Measurements from ENCODE around the gene IGF2BP2. TPM values are rescaled to one million over a fixed set of nuclear protein-coding genes. Genes with fewer than 3 reads are reported as not detected.
"Not testable (repeated sequence)": the region's sequence is repeated elsewhere in the genome, so short reads cannot be mapped to it uniquely, and the experiment has no call there.

IGF2BP2 gene
- under 1 TPM in 1 of 2 experiments, not detected in 1; 0.09 TPM for total RNA-seq

DNA sequence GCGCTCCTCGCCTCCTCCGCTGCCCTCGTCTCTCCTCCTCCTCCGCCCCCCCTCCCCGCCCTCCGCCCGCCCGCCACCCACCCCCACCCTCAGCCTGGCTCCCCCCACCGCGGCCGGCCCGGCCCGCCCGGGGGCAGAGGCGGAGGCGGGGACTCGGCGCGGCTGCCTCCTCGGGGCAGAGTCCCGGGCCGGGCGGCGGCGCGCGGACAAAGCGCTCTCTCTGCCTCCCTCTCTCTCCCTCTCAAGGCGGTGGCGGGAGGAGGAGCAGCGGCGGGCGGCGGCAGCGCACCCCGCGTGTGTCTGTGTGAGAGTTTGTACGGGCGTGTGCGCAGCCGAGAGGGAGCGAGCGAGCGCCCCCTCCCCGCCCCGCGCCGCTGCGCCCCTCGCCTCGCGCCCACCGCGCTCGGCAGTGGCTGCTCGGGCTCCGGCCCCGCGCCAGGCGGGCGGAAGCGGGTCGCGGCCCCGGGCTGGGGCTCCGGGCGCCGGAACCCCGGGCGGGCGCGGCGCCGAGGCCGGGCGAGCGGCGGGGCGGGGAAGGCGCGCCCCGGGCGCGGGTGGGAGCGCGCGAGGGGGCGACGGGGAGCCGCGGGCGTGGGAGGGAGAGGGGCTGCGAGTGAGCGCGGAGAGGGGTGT is at the start of gene IGF2BP2:
Gene IGF2BP2, minus strand, starts transcription at position 37 of the 633 bp plus-strand sequence. CDS start 82 bp downstream, outside the sequence.
- H3K4me3 Mint-ChIP-seq, result peak within 1 kb of the TSS; percentile 74
- H3K9me3 Mint-ChIP-seq (ENCODE audit: low read depth), result no peaks in the 10 kb centered on the region
- peaks cover 79% of the 10 kb centered on the region for H3K27me3 Mint-ChIP-seq
- ATAC-seq, result peak; percentile 82
- peaks cover 11% of the 10 kb centered on the region for H3K4me1 Mint-ChIP-seq
- CTCF ChIA-PET, result no interaction called here
- H3K27ac Mint-ChIP-seq, result no peak within 1 kb of the TSS
- DNase-seq, result peak; percentile 55
- no peaks in the 10 kb centered on the region for H3K36me3 Mint-ChIP-seq

DNA sequence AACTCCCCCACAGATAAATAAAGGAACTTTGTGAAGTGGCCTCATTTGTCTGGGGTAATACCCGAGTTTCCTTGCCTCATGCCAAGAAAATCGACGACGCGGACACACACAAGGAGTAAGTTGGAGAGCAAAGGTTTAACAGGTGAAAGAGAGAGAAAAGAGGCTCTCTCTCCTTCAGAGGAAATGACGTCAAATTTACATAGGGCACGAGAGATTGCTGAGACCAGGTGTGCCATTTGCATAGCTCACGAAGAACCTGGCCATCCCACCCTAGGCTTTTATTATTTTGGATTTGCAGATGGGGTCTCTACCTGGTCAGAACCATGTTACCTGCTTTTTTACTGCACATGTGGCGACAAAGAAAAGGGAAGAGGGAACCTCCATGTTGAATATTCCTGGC is 49.3 kb upstream of the IGF2BP2 start:
- peaks cover 15% of the 10 kb centered on the region for H3K27me3 Mint-ChIP-seq
- CTCF ChIA-PET, result interaction anchor here (1.3 kb wide), 1 partner anchor 10 kb away, joined by 4 read pairs; no protein-coding TSS in a partner anchor

DNA sequence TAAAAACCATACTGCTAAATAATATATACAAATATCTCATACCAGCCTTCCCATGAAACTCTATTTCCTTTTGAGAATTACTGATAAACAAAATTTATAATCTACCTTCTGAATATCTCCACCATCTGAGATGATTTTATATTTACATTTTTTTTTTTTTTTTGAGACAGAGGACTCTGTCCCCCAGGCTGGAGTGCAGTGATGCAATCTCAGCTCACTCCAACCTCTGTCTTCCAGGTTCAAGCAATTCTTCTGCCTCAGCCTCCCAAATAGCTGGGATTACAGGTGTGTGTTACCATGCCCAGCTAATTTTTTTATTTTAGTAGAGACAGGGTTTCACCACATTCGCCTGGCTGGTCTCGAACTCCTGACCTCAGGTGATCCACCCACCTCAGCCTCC is 42.8 kb upstream of the IGF2BP2 start:
- ATAC-seq (no peak), DNase-seq (no peak)
- Mint-ChIP-seq H3K36me3 (no peaks in the 10 kb centered on the region), H3K4me1 (no peaks in the 10 kb centered on the region), H3K27me3 (peaks cover 29% of the 10 kb centered on the region), H3K27ac (no peak overlapping the region), H3K9me3 (ENCODE audit: low read depth) (no peaks in the 10 kb centered on the region), H3K4me3 (no peak overlapping the region)
- CTCF ChIA-PET, result no interaction called here

More for the DNA sequence above, 49.3 kb upstream of the IGF2BP2 start:
- no peaks in the 10 kb centered on the region for H3K9me3 Mint-ChIP-seq (ENCODE audit: low read depth)
- ATAC-seq, result no peak
- H3K27ac Mint-ChIP-seq, result no peak overlapping the region
- no peaks in the 10 kb centered on the region for H3K36me3 Mint-ChIP-seq
- H3K4me1 Mint-ChIP-seq, result no peaks in the 10 kb centered on the region
- H3K4me3 Mint-ChIP-seq, result no peak overlapping the region
- DNase-seq, result no peak

DNA sequence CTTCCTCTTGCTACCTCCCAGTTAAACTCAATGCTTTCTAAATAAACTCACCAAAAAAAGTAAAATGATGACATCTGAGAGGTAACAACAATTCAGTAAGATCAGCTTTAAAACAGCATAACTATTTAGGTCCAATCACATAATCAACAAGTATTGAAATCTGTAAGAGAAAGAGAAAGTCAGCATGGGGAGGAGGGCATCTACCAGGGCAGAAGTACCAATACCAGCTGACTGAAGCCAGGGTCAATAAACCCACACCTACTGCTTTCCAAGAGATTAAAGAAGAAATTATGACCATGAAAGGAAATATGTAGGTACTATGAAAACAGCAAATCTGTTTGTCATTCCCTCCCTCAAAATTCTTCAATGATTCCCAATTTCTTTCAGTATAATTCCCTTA is 42.2 kb upstream of the IGF2BP2 start:
- H3K27ac Mint-ChIP-seq, result no peak overlapping the region
- H3K4me3 Mint-ChIP-seq, result no peak overlapping the region
- no peak for DNase-seq
- no peaks in the 10 kb centered on the region for H3K9me3 Mint-ChIP-seq (ENCODE audit: low read depth)
- peaks cover 29% of the 10 kb centered on the region for H3K27me3 Mint-ChIP-seq
- CTCF ChIA-PET, result interaction anchor here (1.1 kb wide), 1 partner anchor 207 kb away, joined by 3 read pairs; no protein-coding TSS in a partner anchor
- no peaks in the 10 kb centered on the region for H3K4me1 Mint-ChIP-seq
- no peak for ATAC-seq
- no peaks in the 10 kb centered on the region for H3K36me3 Mint-ChIP-seq

DNA sequence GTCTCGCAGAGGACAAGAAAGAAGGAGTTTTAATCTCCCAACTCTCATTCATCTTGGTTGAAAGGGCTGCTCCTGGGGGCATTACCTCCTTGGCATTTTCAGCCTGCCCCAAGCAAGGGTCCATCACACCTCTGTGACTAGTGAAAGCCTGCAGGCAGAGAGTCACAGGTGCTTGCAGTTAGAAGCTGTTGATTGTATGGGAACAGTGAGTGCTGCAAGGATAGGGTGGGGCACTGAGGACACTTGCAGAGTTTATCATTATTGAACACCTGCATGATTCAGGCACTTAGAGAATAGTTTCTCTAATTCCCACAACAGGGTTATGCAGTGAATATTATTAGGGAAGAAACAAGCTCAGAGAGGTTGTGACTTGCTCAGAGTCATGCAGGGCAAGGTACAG is 41.7 kb upstream of the IGF2BP2 start:
- no peak overlapping the region for H3K4me3 Mint-ChIP-seq
- no peak overlapping the region for H3K27ac Mint-ChIP-seq
- CTCF ChIA-PET, result interaction anchor here (1.1 kb wide), 1 partner anchor 206 kb away, joined by 3 read pairs; no protein-coding TSS in a partner anchor
- ATAC-seq, result no peak
- H3K9me3 Mint-ChIP-seq (ENCODE audit: low read depth), result no peaks in the 10 kb centered on the region
- no peaks in the 10 kb centered on the region for H3K36me3 Mint-ChIP-seq
- H3K27me3 Mint-ChIP-seq, result peaks cover 29% of the 10 kb centered on the region
- no peaks in the 10 kb centered on the region for H3K4me1 Mint-ChIP-seq
- DNase-seq, result no peak

DNA sequence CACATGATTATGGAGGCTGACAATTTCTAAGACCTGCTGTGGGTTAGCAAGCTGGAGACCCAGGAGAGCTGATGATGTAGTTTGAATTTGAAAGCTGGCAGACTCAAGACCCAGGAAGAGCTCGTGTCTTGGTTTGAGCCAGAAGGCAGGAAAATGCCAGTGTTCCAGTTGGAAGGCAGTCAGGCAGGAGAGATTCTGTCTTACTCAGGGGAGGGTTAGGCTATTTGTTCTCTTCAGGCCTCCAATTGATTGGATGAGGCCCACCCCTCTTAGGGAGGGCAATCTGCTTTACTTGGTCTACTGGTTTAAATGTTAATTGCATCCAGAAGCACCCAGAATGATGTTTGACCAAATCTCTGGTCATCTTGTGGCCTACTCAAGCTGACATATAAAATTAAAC is 40.4 kb upstream of the IGF2BP2 start:
- no peak overlapping the region for H3K4me3 Mint-ChIP-seq
- ATAC-seq (no peak), DNase-seq (no peak)
- no peaks in the 10 kb centered on the region for H3K36me3 Mint-ChIP-seq
- no peaks in the 10 kb centered on the region for H3K4me1 Mint-ChIP-seq
- H3K27me3 Mint-ChIP-seq, result peaks cover 25% of the 10 kb centered on the region
- H3K27ac Mint-ChIP-seq, result no peak overlapping the region
- H3K9me3 Mint-ChIP-seq (ENCODE audit: low read depth), result no peaks in the 10 kb centered on the region
- CTCF ChIA-PET, result interaction anchor here (1.3 kb wide), 1 partner anchor 11 kb away, joined by 3 read pairs; no protein-coding TSS in a partner anchor

DNA sequence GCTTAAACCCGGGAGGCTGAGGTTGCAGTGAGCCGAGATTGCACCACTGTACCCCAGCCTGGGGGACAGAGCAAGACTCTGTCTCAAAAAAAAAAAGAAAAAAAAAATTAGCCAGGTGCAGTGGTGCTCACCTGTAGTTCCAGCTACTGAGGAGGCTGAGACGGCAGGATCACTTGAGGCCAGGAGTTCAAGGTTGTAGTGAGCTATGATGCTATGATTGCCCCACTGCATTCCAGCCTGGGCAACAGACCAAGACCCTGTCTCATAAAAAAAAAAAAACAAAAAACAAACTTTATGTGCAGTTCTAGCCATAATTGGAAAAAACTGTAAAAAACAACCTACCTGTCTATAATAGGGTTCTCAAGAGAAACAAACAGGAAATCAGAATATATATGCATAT is 39.9 kb upstream of the IGF2BP2 start:
- Mint-ChIP-seq H3K4me3 (no peak overlapping the region), H3K36me3 (no peaks in the 10 kb centered on the region), H3K9me3 (ENCODE audit: low read depth) (no peaks in the 10 kb centered on the region), H3K4me1 (no peaks in the 10 kb centered on the region), H3K27ac (no peak overlapping the region), H3K27me3 (peaks cover 24% of the 10 kb centered on the region)
- DNase-seq, result no peak
- ATAC-seq, result no peak
- CTCF ChIA-PET, result interaction anchor here (1.3 kb wide), 2 partner anchors 10 to 11 kb away, joined by 3 to 4 read pairs; no protein-coding TSS in a partner anchor

DNA sequence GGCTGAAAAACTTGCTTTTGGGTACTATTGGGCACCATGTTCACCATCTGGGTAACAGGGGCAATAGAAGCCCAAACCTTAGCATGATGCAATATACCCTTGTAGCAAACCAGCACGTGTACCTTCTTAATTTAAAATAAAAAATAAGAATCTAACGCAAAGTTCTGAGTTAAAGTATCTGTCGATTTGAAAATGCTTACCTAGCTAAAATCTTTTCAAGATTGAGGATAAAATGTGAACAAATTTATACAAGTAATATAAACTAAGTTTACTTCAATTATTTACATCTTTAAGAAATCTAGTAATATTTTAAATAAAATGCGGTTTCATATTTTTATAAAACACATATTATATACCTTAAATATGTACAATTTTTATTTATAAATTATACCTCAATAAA is 38.1 kb upstream of the IGF2BP2 start:
- DNase-seq (no peak), ATAC-seq (no peak)
- H3K27me3 Mint-ChIP-seq, result peaks cover 19% of the 10 kb centered on the region
- no peaks in the 10 kb centered on the region for H3K9me3 Mint-ChIP-seq (ENCODE audit: low read depth)
- H3K27ac Mint-ChIP-seq, result no peak overlapping the region
- no peaks in the 10 kb centered on the region for H3K36me3 Mint-ChIP-seq
- no peak overlapping the region for H3K4me3 Mint-ChIP-seq
- CTCF ChIA-PET, result no interaction called here
- no peaks in the 10 kb centered on the region for H3K4me1 Mint-ChIP-seq

DNA sequence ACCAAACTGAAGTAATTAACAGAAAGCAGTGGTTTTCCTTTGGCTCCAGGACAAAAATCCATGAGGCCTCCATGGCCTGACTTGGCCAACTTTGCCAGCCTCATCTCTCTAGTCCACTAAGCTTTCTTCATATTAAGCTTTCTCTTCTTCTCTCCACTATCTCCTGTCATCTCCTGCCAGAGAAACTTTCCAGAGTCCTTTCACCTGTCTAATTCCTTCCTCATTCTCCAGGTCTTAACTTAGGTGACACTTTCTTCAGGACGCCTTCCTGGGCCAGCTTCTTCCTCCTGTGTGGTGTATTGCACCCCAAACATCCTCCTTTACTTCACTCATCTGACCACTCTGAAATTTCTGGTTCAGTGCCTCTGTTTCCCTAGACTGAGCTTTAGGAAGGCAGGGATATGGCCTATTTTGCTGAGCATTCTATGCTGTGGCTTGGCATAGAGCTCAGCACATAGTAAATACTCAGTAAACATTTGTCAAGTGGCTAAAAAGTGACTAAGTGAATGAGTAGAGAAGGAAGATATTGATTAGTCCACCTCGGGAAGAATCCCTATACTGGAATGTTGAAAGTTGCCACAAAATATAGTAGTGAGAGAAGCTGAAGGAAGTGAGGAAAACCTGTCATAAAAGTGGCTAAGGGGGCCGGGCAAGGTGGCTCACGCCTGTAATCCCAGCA is 34.6 kb upstream of the IGF2BP2 start:
- CTCF ChIA-PET, result no interaction called here

DNA sequence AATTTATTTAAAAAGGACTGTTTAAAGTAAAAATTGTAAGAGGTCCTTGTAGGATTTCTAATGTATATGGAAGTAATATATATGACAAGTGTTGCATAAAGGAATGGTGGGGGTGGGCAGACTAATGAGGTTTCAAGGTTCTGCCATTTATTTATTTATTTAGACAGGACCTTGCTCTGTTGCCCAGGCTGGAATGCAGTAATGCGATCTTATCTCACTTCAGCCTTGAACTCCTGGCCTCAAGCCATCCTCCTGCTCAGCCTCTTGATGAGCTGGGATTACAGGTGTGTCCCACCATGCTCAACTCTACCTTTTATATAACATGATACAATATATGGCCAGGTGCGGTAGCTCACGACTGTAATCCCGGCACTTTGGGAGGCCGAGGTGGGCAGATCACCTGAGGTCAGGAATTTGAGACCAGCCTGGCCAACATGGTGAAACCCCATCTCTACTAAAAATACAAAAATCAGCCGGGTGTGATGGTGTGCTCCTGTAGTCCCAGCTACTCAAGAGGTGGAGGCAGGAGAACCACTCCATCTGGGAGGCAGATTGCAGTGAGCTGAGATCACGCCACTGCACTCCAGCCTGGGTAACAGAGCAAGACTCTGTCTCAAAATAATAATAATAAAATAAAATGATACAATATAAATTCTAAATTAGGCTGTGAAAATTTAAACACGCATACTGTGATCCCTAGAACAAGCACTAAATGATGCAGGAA is 33.8 kb upstream of the IGF2BP2 start:
- no peak for DNase-seq
- no peaks in the 10 kb centered on the region for H3K36me3 Mint-ChIP-seq
- H3K9me3 Mint-ChIP-seq (ENCODE audit: low read depth), result no peaks in the 10 kb centered on the region
- ATAC-seq, result no peak
- H3K27ac Mint-ChIP-seq, result no peak overlapping the region
- no peaks in the 10 kb centered on the region for H3K4me1 Mint-ChIP-seq
- peaks cover 5% of the 10 kb centered on the region for H3K27me3 Mint-ChIP-seq
- CTCF ChIA-PET, result no interaction called here
- no peak overlapping the region for H3K4me3 Mint-ChIP-seq

More for the DNA sequence above, 34.6 kb upstream of the IGF2BP2 start:
- DNase-seq (no peak), ATAC-seq (no peak)
- Mint-ChIP-seq H3K27ac (no peak overlapping the region), H3K4me1 (no peaks in the 10 kb centered on the region), H3K9me3 (ENCODE audit: low read depth) (no peaks in the 10 kb centered on the region), H3K4me3 (no peak overlapping the region), H3K27me3 (peaks cover 5% of the 10 kb centered on the region), H3K36me3 (no peaks in the 10 kb centered on the region)

DNA sequence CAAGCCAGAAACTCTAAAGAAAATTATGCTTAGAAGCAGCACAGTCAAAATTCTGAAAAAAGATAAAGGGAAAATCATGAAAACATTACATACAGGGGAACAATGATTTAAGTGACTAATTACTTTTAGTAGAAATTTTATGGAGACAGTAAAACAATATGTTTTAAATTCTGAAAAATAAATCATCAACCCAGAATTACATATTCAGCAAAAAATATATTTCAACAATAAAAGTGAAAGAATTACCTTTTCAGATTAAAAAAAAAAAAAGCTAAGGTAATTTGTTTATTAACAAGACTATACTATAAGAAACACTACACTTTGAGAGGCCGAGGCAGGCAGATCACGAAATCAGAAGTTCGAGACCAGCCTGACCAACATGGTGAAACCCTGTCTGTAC is 32.4 kb upstream of the IGF2BP2 start:
- CTCF ChIA-PET, result no interaction called here
- Mint-ChIP-seq H3K36me3 (no peaks in the 10 kb centered on the region), H3K27me3 (peaks cover 5% of the 10 kb centered on the region), H3K4me3 (no peak overlapping the region), H3K27ac (no peak overlapping the region), H3K4me1 (no peaks in the 10 kb centered on the region), H3K9me3 (ENCODE audit: low read depth) (no peaks in the 10 kb centered on the region)
- DNase-seq (no peak), ATAC-seq (no peak)

DNA sequence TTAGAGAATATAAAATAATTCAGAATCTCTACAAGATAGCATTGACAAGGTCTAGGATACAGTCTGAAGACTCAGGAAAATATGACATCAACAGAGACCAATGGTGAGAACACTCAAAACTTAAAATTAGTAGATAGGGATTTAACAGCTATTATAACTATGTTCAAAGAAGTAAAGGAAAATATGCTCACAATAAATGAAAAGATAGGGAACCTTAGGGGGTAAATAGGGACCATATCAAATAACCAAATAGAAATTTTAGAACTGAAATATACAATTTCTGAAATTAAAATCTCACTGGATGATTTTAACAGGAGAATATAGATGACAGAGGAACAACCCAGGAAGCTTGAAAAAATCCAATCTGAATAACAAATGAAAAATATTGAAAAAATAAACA is 31.8 kb upstream of the IGF2BP2 start:
- no peaks in the 10 kb centered on the region for H3K9me3 Mint-ChIP-seq (ENCODE audit: low read depth)
- H3K4me3 Mint-ChIP-seq, result no peak overlapping the region
- CTCF ChIA-PET, result no interaction called here
- DNase-seq, result no peak
- no peaks in the 10 kb centered on the region for H3K36me3 Mint-ChIP-seq
- H3K27ac Mint-ChIP-seq, result no peak overlapping the region
- H3K4me1 Mint-ChIP-seq, result no peaks in the 10 kb centered on the region
- ATAC-seq, result no peak
- H3K27me3 Mint-ChIP-seq, result peaks cover 5% of the 10 kb centered on the region

DNA sequence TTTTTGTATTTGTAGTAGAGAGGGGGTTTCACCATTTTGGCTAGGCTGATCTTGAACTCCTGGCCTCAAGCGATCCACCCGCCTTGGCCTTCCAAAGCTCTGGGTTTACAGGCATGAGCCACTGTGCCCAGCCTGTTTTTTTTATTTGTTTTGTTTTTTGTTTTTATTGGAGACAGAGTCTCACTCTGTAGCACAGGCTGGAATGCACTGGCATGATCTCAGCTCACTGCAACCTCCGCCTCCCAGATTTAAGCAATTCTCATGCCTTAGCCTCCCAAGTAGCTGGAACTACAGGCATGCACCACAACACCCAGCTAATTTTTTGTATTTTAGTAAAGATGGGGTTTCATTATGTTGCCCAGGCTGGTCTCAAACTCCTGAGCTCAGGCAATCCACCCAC is 28.9 kb upstream of the IGF2BP2 start:
- not testable (repeated sequence) for H3K4me3 Mint-ChIP-seq; H3K27me3 Mint-ChIP-seq; H3K27ac Mint-ChIP-seq; DNase-seq; H3K36me3 Mint-ChIP-seq; H3K4me1 Mint-ChIP-seq; H3K9me3 Mint-ChIP-seq (ENCODE audit: low read depth); ATAC-seq
- CTCF ChIA-PET, result interaction anchor here (0.9 kb wide), 1 partner anchor 11 kb away, joined by 3 read pairs; no protein-coding TSS in a partner anchor

All from activated CD8-positive, alpha-beta memory T cell treated with anti-CD3 and anti-CD28 coated beads, Interleukin-2, amount 10 ng/mL, durations not matched to agents 7 days and 5 days (primary cell).